GM12873 (cell line): Measurements from ENCODE around the gene SHISA7.

ENCODE experiments used
- CTCF ChIP-seq: IDR thresholded peaks from 2 replicates; pipeline ENCODE4 v1.5.1; 2012; ENCODE audit warnings: low read depth, mild to moderate bottlenecking, moderate library complexity, low read length, control low read depth; ENCODE audit not compliant: insufficient read depth; ENCODE audit errors: missing control alignments

SHISA7 gene

GRCh38 chr19:55443045-55443823 lies at the start of gene SHISA7:
Gene SHISA7 (minus strand): TSS chr19:55443300. CDS start chr19:55442863, 437 bp downstream.
- no peak for TF ChIP-seq CTCF

- no peak for TF ChIP-seq CTCF
These were observed 49.4 kb upstream of the SHISA7 start for GRCh38 chr19:55492362-55492944.

GRCh38 chr19:55491546-55492360 lies 48.7 kb upstream of the SHISA7 start:
- TF ChIP-seq CTCF, result no peak

GRCh38 chr19:55490478-55491432 lies 47.7 kb upstream of the SHISA7 start:
- TF ChIP-seq CTCF, result no peak

GRCh38 chr19:55489711-55490477 lies 46.8 kb upstream of the SHISA7 start:
- no peak for TF ChIP-seq CTCF

GRCh38 chr19:55488986-55489710 lies 46.0 kb upstream of the SHISA7 start:
- no peak for TF ChIP-seq CTCF
